HS-5 (cell line): ENCODE data around the gene FAM234A.

ENCODE experiments used
- DNase-seq: peaks from one replicate; pipeline ENCODE4 v3.0.0-alpha.2; 2012; ENCODE audit warnings: low read depth

Gene FAM234A

GRCh38 chr16:301235-301634 is 66.6 kb downstream of the FAM234A start:
- DNase-seq: no peak

GRCh38 chr16:301950-302349 is 67.3 kb downstream of the FAM234A start:
- DNase-seq: no peak

DNA sequence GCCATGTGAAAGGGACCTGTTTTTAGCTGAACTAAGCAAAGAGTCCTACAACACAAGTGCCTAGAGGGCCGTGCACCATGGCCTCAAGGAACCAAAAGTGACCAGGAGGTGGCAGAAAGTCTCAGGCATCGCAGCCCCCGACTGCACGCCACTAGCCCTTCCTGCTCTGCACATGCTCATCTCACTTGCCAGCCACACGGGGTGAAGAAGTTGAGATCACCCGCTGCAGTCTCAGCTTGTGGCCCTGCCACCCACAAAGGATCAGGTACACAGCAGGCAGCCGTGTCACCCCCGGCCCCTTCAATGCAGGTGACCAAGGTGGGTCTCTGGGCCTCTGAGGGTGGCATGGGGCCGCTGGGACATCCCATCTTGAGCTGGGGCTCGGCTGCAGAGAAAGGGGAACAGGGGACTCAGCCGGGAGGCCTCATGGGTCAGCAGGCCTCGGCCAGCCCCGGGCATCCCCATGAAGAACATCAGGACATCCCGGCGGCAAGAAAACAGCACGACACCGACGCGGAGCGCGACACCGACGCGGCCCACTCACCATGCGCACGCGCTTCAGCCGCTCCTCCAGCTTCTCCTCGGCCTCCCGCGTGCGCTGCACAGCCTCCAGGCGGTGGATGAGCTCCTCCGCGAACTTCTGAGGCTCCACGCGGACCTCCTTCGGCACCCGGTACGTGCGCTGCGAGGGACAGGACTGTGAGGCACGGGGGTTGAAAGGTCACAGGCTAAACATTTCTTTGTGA is 69.3 kb downstream of the FAM234A start:
- DNase-seq: no peak

DNA sequence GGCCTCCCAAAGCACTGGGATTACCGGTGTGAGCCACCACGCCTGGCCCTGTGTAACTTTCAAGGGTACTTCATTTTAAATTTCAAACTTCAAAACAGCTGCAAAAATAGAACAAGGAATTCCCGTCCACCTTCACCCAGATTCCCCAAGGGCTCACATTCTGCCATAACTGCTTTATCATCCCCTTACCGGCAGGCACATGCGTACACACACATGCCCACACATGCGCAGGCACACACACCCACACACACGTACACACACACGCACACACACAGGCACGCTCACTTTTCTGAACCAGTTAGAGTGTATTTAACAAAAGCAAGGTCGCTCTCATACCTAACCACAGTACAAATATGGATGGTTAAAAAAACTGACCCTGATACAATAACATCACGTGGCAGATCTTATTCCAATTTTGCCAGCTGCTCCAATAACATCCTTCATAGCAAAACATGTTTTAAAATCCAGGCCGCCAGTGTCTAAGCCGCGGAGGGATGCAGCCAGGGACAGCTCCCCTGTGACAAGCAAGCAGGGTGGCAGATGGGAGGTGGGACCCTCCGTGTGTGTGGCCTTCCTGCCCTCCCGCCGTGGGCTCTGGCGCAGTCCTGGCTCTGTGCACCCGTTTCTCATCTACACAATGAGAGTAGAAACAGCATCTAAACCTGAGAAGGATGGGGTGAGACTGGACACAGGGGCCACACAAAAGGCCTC is 71.5 kb downstream of the FAM234A start:
- no peak for DNase-seq

GRCh38 chr16:306911-307370 is 72.3 kb downstream of the FAM234A start:
- DNase-seq: no peak

DNA sequence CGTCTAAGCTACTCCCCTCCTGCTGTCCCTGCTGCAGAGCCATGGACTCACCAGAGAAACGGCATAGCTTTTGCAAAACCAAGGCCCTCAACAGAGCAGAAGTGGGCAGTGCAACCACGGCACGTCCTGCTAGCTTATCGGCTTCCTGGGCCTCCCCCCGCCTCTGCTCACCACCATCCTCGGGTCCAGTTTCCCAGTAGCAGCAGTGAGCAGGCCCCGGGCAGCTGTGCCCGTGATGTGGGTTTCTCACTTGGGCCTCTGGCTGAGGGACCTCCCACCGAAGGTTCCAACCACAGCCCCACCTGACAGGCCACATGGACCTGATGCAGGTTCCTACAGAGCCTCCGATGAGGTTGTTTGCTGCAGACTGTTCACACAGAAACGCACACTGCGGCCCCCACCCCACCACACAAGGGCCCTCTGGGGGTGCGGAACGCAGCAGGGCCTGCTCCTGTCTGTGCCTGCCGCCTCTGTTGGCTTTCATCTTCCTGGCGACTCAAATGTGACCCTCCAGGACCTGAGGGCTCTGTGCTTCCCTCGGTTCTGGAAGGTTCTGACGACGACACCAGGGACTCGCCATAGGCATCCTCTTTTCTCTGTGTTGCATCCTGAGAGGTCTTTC is 73.2 kb downstream of the FAM234A start:
- DNase-seq: no peak

GRCh38 chr16:309476-309875 is 74.9 kb downstream of the FAM234A start:
- no peak for DNase-seq

DNA sequence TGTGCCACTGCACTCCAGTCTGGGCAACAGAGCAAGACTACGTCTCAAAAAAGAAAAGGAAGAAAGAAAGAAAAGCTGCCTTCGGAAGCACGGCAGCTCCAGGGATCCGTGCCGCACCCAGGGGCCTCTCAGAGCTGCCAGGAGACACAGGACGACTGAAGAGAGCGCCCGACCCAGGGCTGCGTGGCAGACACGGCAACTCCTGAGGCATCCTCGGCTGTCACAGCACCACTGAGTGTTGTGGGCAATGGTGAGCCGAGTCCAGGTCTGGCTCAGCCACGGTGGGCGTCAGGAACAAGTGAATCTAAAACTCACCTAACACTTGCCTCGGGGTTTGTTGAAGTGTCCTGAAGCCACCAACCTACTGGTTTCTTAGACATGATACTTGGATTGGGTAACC is 77.1 kb downstream of the FAM234A start:
- DNase-seq: no peak

DNA sequence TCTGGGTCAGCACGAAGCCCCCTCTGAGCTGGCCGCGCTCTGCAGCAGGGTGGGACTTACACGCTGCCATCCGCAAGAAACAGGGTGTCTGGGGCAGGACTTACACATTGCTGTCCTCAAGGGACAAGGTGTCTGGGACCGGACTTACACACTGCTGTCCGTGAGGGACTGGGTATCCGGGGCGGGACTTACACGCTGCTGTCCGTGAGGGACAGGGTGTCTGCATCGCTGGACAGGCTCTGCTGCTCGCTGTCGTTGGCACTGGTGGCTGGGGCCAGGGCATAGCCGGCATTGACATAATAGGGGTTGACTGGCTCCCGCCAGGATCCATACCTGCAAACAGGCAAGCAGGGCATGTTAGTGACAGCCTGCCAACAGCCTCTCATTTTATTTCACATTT is 79.7 kb downstream of the FAM234A start:
- DNase-seq: no peak

DNA sequence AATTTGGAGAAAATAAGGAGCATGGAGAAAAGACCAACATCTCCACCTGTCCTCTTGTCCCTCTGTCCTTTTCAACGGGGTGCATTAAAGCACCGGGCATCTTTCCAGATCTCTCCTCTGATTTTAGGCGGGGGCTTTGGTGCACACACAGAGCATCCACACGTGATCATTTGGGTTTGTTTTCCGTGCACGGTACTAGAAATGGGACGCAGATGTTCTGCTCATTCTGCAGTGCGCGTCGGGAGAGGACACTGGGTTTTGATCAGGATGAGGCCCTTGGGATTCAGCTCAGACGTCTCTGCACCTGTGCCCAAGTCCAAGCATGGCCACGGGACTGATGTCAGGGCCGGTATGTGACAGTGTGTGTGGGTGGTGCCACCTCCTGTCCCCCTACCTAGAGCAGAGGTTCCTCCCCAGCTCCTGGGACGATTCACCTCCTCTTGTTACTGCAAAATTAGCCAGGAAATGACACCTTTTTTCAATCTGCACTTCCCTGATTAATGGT is 80.2 kb downstream of the FAM234A start:
- DNase-seq: no peak
